Calu3 (cell line): ENCODE measurements around the gene ARMC2. TPM values are rescaled to one million over a fixed set of nuclear protein-coding genes. Genes with fewer than 3 reads are reported as not detected.

Experiments
- BruUV-seq: library from RNA; stranded (reverse); fragments of 400-500 nt; replicated peaks from 2 replicates; lab custom pipeline; 2021; lab: Mats Ljungman, UMichigan
- CTCF ChIA-PET: fragments of 300-600 bp; sonication (Branson Sonifier 250); formaldehyde crosslinking; loops from one replicate; lab custom pipeline; 2022; ENCODE audit warnings: antibody characterized with exemption; lab: Charles Lee
- DNase-seq: peaks from one replicate; pipeline ENCODE4 v3.0.0; 2022
- H3K27ac Mint-ChIP-seq: one replicate; pipeline ENCODE4 v1.8.0; 2022; ENCODE audit warnings: mixed read lengths; ENCODE audit not compliant: unreplicated experiment
- H3K27me3 Mint-ChIP-seq: one replicate; pipeline ENCODE4 v1.8.0; 2022; ENCODE audit warnings: mixed read lengths; ENCODE audit not compliant: unreplicated experiment
- H3K36me3 Mint-ChIP-seq: one replicate; pipeline ENCODE4 v1.8.0; 2022; ENCODE audit warnings: mild to moderate bottlenecking, moderate library complexity, mixed read lengths; ENCODE audit not compliant: insufficient read depth, unreplicated experiment
- H3K4me1 Mint-ChIP-seq: one replicate; pipeline ENCODE4 v1.8.0; 2022; ENCODE audit warnings: mild to moderate bottlenecking, low read depth, mixed read lengths; ENCODE audit not compliant: unreplicated experiment
- H3K4me3 Mint-ChIP-seq: one replicate; pipeline ENCODE4 v1.8.0; 2022; ENCODE audit warnings: mild to moderate bottlenecking, low read depth, moderate library complexity, mixed read lengths; ENCODE audit not compliant: unreplicated experiment
- H3K9me3 Mint-ChIP-seq: one replicate; pipeline ENCODE4 v1.8.0; 2022; ENCODE audit warnings: low read depth, mixed read lengths; ENCODE audit not compliant: unreplicated experiment
- intact Hi-C: fragments of 100-400 bp; cut with micrococcal nuclease; formaldehyde crosslinking; loops from one replicate; pipeline ENCODE4 v1.10.0; 2022; ENCODE audit not compliant: unreplicated experiment
- total RNA-seq: library from RNA; stranded (reverse); gene quantifications from 2 replicates; pipeline ENCODE4 v1.2.3, GENCODE V29; 2022
- TF ChIP-seq, protein P1 (sequence below): fragments of 200-600 bp; IDR thresholded peaks from one replicate; pipeline ENCODE4 v1.8.0; 2022; ENCODE audit warnings: antibody characterized with exemption; ENCODE audit not compliant: unreplicated experiment

ARMC2 gene
- total RNA-seq, 1 experiment from 2014 or later: 7.1 TPM

- H3K4me3 Mint-ChIP-seq: no peak overlapping the region
- CTCF ChIA-PET: no interaction called here
- intact Hi-C loops: no loop called here
- no peak overlapping the region for H3K27ac Mint-ChIP-seq
- TF ChIP-seq, protein P1, sequence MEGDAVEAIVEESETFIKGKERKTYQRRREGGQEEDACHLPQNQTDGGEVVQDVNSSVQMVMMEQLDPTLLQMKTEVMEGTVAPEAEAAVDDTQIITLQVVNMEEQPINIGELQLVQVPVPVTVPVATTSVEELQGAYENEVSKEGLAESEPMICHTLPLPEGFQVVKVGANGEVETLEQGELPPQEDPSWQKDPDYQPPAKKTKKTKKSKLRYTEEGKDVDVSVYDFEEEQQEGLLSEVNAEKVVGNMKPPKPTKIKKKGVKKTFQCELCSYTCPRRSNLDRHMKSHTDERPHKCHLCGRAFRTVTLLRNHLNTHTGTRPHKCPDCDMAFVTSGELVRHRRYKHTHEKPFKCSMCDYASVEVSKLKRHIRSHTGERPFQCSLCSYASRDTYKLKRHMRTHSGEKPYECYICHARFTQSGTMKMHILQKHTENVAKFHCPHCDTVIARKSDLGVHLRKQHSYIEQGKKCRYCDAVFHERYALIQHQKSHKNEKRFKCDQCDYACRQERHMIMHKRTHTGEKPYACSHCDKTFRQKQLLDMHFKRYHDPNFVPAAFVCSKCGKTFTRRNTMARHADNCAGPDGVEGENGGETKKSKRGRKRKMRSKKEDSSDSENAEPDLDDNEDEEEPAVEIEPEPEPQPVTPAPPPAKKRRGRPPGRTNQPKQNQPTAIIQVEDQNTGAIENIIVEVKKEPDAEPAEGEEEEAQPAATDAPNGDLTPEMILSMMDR: no peak
- no peaks in the 10 kb centered on the region for H3K4me1 Mint-ChIP-seq
- H3K9me3 Mint-ChIP-seq: no peaks in the 10 kb centered on the region
- BruUV-seq: no TSS peak
- DNase-seq: no peak
- H3K36me3 Mint-ChIP-seq: peaks cover 18% of the 10 kb centered on the region
- no peaks in the 10 kb centered on the region for H3K27me3 Mint-ChIP-seq
Observed at GRCh38 chr6:108844135-108844534, 4.1 kb upstream of the ARMC2 start.

- intact Hi-C loops: no loop called here
- TF ChIP-seq, protein P1: no peak
- peaks cover 2% of the 10 kb centered on the region for H3K4me1 Mint-ChIP-seq
- peaks cover 19% of the 10 kb centered on the region for H3K36me3 Mint-ChIP-seq
- H3K27ac Mint-ChIP-seq: no peak overlapping the region
- BruUV-seq: no TSS peak
- no peak for DNase-seq
- H3K9me3 Mint-ChIP-seq: no peaks in the 10 kb centered on the region
- CTCF ChIA-PET: interaction anchor here (0.6 kb wide), 1 partner anchor 586 kb away, joined by 3 read pairs; no protein-coding TSS in a partner anchor
- no peaks in the 10 kb centered on the region for H3K27me3 Mint-ChIP-seq
- H3K4me3 Mint-ChIP-seq: no peak overlapping the region
Observed at GRCh38 chr6:108845145-108845544, 3.1 kb upstream of the ARMC2 start.

DNA sequence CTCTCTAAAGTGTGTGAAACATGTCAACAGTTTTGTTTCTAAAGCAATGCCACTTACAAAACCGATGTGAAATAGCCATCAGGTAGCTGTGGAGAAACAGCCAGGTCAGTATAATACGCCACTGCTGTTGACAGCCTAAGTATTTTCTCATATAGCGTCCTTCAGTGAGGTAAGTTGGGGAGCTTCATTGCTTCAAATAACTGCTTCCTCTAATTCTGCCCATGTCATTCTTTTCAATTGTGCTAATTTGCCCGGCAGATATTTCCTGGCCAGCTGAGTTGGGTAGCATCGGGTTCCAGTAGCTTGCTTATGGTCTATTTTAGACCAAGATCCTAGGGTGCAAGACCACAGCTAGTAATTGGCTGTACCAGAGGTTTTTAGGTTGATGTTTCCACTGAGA is 2.1 kb upstream of the ARMC2 start:
- TF ChIP-seq, protein P1: no peak
- Mint-ChIP-seq H3K27me3 (no peaks in the 10 kb centered on the region), H3K27ac (no peak overlapping the region), H3K9me3 (no peaks in the 10 kb centered on the region), H3K36me3 (peaks cover 19% of the 10 kb centered on the region), H3K4me1 (peaks cover 11% of the 10 kb centered on the region), H3K4me3 (no peak overlapping the region)
- DNase-seq: no peak
- CTCF ChIA-PET: no interaction called here
- intact Hi-C loops: no loop called here
- no TSS peak for BruUV-seq

DNA sequence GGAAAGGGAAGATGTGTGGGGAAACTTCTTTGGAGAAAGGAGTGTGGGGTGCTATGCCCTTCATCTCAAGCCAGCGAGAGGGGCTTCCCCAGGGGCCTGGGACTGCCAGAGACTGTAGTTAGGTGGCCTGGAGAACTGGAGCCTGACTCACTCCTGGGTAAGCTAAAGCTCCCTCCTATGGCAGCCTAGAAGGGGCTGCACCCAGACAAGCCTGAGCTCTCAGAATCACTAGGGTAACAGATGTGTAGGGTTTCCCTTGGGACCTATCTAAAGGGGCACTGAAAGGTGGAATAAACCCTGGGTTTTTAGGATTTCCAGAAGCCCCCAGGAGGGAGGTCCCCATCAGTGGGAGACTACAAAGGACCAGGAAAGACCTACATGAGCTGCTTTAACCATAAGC is 1.6 kb upstream of the ARMC2 start:
- Mint-ChIP-seq H3K4me3 (no peak overlapping the region), H3K27me3 (no peaks in the 10 kb centered on the region), H3K36me3 (peaks cover 19% of the 10 kb centered on the region), H3K4me1 (peaks cover 14% of the 10 kb centered on the region), H3K9me3 (no peaks in the 10 kb centered on the region), H3K27ac (no peak overlapping the region)
- TF ChIP-seq, protein P1: no peak
- no TSS peak for BruUV-seq
- DNase-seq: no peak
- intact Hi-C loops: no loop called here
- CTCF ChIA-PET: interaction anchor here (0.6 kb wide), 2 partner anchors 10 to 486 kb away, joined by 3 to 5 read pairs; no protein-coding TSS in a partner anchor
